DND-41 (cell line): ENCODE measurements around the gene LSR.

ENCODE experiments used
- EZH2 ChIP-seq: IDR thresholded peaks from 3 replicates; pipeline ENCODE4 v1.6.1; 2012; ENCODE audit warnings: borderline replicate concordance, low read depth, mild to moderate bottlenecking, moderate library complexity, low read length, inconsistent platforms; ENCODE audit not compliant: severe bottlenecking
- TF ChIP-seq, protein P1 (sequence below): IDR thresholded peaks from 2 replicates; pipeline ENCODE4 v1.5.1; 2012; ENCODE audit warnings: borderline replicate concordance, low read length, moderate library complexity, mild to moderate bottlenecking; ENCODE audit not compliant: poor library complexity, severe bottlenecking; ENCODE audit errors: extremely low read depth

DNA sequence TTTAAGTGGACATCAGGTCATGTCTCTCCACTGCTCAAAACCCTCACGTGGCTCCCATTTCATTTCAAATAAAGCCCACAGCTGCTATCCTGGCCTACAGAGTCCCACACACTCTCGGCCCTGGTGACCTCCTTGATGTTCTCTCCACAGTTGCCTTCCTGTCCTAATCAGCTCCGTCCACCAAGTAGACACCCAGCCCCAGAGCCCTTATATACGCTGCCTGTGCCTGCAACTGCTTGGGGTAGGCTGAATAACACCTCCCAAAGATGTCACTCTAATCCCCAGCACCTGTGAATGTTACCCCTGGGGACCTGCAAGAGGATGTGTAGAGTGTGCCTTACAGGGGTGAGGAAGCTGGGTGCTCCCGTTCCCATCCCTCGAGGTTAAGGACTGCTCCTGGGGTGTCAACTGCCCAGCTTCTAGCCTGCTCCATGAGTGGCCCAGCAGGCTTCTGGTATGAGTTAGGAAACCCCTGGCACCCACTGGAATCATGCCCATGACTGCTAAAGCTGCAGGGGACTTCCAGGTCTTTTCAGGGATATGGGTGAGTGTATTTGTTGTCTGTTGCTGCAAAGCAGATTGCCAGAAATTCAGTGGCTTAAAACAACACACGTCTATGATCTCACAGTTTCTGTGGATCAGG is 26.3 kb upstream of the LSR start:
- TF ChIP-seq, protein P1, sequence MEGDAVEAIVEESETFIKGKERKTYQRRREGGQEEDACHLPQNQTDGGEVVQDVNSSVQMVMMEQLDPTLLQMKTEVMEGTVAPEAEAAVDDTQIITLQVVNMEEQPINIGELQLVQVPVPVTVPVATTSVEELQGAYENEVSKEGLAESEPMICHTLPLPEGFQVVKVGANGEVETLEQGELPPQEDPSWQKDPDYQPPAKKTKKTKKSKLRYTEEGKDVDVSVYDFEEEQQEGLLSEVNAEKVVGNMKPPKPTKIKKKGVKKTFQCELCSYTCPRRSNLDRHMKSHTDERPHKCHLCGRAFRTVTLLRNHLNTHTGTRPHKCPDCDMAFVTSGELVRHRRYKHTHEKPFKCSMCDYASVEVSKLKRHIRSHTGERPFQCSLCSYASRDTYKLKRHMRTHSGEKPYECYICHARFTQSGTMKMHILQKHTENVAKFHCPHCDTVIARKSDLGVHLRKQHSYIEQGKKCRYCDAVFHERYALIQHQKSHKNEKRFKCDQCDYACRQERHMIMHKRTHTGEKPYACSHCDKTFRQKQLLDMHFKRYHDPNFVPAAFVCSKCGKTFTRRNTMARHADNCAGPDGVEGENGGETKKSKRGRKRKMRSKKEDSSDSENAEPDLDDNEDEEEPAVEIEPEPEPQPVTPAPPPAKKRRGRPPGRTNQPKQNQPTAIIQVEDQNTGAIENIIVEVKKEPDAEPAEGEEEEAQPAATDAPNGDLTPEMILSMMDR: no peak
- no peak for TF ChIP-seq EZH2
